Astrocyte of the spinal cord (primary cell): ENCODE results near the gene TSHR.

Experiments
- DNase-seq: peaks from one replicate; pipeline ENCODE4 v3.0.0; 2011; ENCODE audit warnings: low read depth, low spot score
- H3K4me3 ChIP-seq: 2 replicates; pipeline ENCODE4 v1.5.1; 2011; ENCODE audit warnings: low read depth, mild to moderate bottlenecking, low read length, moderate library complexity
- in situ Hi-C: cut with HindIII; loops from 2 replicates; pipeline ENCODE4 v1.10.0; 2017; ENCODE audit warnings: low sequenced_read_pairs
- TF ChIP-seq, protein P1 (sequence below): IDR thresholded peaks from 2 replicates; pipeline ENCODE4 v1.5.1; 2012; ENCODE audit warnings: low read depth, mild to moderate bottlenecking, low read length, inconsistent platforms

Gene TSHR

DNA sequence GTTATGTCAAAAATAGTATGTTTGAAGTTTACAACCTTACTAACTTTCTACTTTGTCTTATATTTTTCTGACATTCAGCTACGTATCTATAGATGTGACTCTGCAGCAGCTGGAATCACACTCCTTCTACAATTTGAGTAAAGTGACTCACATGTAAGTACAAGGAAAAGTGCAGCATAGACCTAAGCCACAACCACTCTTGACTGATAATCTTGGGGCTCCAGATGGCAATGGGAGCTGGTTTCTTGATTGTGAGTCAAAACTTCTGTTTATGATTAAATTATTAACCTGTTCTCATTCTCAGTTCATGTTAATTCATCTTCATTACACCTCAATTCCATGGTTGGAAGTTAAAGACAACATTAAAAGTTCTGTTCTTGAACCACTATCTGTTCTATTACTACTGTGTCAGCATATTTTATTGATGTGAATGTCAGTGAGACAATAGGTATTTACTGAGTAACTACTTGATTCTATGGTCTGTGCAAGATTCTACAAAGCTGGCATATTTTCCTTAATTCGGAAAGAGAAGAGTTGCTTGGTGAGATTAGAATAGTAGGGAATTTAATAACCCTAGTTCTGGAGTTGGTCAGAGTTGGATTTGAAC, 112.9 kb downstream of the TSHR start:
- in situ Hi-C loops, result no loop called here
- TF ChIP-seq, protein P1, sequence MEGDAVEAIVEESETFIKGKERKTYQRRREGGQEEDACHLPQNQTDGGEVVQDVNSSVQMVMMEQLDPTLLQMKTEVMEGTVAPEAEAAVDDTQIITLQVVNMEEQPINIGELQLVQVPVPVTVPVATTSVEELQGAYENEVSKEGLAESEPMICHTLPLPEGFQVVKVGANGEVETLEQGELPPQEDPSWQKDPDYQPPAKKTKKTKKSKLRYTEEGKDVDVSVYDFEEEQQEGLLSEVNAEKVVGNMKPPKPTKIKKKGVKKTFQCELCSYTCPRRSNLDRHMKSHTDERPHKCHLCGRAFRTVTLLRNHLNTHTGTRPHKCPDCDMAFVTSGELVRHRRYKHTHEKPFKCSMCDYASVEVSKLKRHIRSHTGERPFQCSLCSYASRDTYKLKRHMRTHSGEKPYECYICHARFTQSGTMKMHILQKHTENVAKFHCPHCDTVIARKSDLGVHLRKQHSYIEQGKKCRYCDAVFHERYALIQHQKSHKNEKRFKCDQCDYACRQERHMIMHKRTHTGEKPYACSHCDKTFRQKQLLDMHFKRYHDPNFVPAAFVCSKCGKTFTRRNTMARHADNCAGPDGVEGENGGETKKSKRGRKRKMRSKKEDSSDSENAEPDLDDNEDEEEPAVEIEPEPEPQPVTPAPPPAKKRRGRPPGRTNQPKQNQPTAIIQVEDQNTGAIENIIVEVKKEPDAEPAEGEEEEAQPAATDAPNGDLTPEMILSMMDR, result no peak

DNA sequence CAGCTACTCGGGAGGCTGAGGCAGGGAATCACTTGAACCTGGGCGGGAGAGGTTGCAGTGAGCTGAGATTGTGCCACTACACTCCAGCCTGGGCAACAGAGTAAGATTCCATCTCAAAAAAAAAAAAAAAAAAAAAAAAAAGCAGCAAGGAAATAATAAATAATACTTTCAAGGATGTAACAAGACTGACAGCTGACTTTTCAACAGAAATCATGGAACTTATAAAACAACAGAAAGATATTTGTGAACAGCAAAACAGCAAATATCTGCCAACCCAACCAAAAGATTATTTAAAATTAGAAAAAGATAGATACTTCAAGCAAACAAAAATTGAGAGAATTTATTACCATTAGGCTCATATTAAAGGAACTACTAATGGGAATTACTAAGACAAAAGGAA, 115.1 kb downstream of the TSHR start:
- DNase-seq, result no peak
- in situ Hi-C loops, result no loop called here
- no peak overlapping the region for H3K4me3 ChIP-seq
- TF ChIP-seq, protein P1, result no peak

More for the DNA sequence above, 112.9 kb downstream of the TSHR start:
- DNase-seq, result no peak
- no peak overlapping the region for H3K4me3 ChIP-seq

DNA sequence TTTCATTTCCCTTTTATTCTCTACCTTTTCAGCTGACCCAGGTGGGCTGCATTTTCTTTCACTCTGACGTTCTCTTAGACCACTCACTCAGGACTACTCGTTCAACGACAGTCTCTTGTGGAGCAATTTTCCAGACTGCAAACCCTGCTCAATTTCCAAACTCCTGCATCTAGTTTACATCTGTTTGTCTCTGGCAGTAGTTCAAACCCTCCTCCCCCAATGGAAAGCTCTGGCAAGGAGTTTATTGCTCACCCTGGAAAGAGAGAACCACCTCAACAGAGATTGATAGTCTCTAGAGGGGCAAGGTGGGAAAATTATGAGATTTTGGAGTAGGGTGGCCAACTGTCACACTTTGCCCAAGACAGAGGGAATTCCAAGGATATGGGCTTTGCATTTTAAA, 130.2 kb downstream of the TSHR start:
- no peak for DNase-seq
- H3K4me3 ChIP-seq, result no peak overlapping the region
- TF ChIP-seq, protein P1, result no peak
- in situ Hi-C loops, result no loop called here

DNA sequence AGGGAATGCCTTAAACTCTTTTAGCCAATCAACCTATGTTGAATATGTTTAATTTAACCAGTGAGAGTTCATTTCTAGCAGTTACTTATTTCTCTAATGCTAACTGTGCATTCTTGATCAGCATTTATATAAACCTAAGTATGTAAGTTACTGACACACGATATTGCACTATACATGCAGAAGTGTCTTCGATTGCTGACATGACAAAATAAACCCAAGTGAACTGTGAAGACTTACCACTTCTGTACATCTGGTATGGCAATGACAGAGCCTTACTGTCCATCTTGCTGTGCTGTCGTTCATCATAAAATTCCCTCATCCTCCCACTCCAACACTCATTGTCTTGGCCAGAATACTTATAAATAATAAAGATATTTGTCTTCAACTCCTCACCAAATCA, 131.8 kb downstream of the TSHR start:
- no peak overlapping the region for H3K4me3 ChIP-seq
- DNase-seq, result no peak
- TF ChIP-seq, protein P1, result no peak
- in situ Hi-C loops, result no loop called here

DNA sequence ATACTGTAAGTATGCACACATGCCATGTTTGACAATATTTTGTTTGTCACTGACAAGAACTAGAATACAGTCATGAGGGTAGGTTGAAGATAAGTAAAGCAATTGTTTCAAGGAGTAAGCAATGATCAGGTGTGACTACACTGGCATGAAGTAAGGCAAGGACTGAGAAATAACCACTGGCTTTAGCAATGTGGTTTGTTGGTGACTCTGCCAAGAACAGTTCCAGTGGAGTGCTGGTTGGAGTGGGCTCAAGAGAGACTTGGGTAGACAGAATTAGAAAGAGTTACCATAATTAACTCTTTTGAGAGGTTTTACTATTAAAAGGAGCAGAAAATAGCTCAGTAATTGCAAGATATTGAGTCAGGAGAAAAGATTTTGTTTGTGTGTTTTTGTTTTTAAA, 135.7 kb downstream of the TSHR start:
- no peak overlapping the region for H3K4me3 ChIP-seq
- in situ Hi-C loops, result no loop called here
- no peak for DNase-seq
- TF ChIP-seq, protein P1, result no peak

DNA sequence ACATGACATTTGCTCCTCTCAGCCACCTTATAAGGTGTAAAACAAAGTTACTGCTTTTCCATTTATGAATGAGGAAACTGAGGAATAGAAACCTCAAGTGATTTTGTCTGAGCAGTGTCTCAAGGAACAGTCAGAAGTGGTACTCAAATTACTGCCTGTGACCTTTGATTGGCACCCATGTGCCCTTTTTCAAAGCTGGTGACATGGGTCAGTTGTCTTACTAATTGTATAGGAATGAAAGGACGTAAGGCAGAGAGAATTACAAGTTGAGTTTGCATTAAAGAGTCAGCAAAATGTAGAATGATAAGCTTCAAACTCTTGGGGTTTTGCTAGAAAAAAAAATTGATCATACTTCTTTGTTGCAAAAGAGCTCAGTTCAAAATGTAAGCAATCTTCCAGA, 136.2 kb downstream of the TSHR start:
- TF ChIP-seq, protein P1, result no peak
- H3K4me3 ChIP-seq, result no peak overlapping the region
- no peak for DNase-seq
- in situ Hi-C loops, result no loop called here
